Trophoblast cell (in vitro differentiated cells and primary cell): ENCODE measurements around the gene OR2T6.
"Not testable (repeated sequence)": the region's sequence is repeated elsewhere in the genome, so short reads cannot be mapped to it uniquely, and the experiment has no call there.

Source experiments
- DNase-seq, 2 donors: peaks; one replicate each; pipeline ENCODE4 v3.0.0-alpha.2; 2016
- H2AFZ ChIP-seq: 2 replicates; pipeline ENCODE4 v1.6.1; 2013; ENCODE audit warnings: low read length, moderate library complexity, mild to moderate bottlenecking; ENCODE audit not compliant: insufficient read depth, poor library complexity
- H2AK5ac ChIP-seq: 2 replicates; pipeline ENCODE4 v1.6.1; 2013; ENCODE audit warnings: mild to moderate bottlenecking, low read length
- H2BK120ac ChIP-seq: 2 replicates; pipeline ENCODE4 v1.6.1; 2013; ENCODE audit warnings: low read length, mild to moderate bottlenecking, moderate library complexity; ENCODE audit not compliant: insufficient read depth, poor library complexity
- H2BK12ac ChIP-seq: 2 replicates; pipeline ENCODE4 v1.6.1; 2013; ENCODE audit warnings: mild to moderate bottlenecking, low read length, moderate library complexity
- H2BK5ac ChIP-seq: 2 replicates; pipeline ENCODE4 v1.6.1; 2013; ENCODE audit warnings: low read length, low read depth, moderate library complexity, mild to moderate bottlenecking; ENCODE audit not compliant: poor library complexity
- H3K14ac ChIP-seq: 2 replicates; pipeline ENCODE4 v1.6.1; 2013; ENCODE audit warnings: mild to moderate bottlenecking, low read length
- H3K18ac ChIP-seq: 2 replicates; pipeline ENCODE4 v1.6.1; 2013; ENCODE audit warnings: mild to moderate bottlenecking, low read length
- H3K23ac ChIP-seq: 2 replicates; pipeline ENCODE4 v1.6.1; 2013; ENCODE audit warnings: low read length
- H3K27ac ChIP-seq: 2 replicates; pipeline ENCODE4 v1.5.1; 2013; ENCODE audit warnings: low read depth, mild to moderate bottlenecking, inconsistent platforms, low read length, moderate library complexity
- H3K27me3 ChIP-seq: 2 replicates; pipeline ENCODE4 v1.6.1; 2013; ENCODE audit warnings: inconsistent platforms, mild to moderate bottlenecking, low read length, moderate library complexity; ENCODE audit not compliant: insufficient read depth
- H3K36me3 ChIP-seq, 2 experiments: 1 replicate in 1 of 2; 2 replicates in 1 of 2; pipeline ENCODE4 v1.6.1; 2013; ENCODE audit warnings: low read length in 2 of 2, mild to moderate bottlenecking in 2 of 2, moderate library complexity in 1 of 2; ENCODE audit not compliant: insufficient read depth in 2 of 2, control insufficient read depth in 1 of 2
- H3K4ac ChIP-seq: 2 replicates; pipeline ENCODE4 v1.6.1; 2013; ENCODE audit warnings: low read depth, mild to moderate bottlenecking, low read length, moderate library complexity
- H3K4me1 ChIP-seq, 2 experiments: 1 replicate in 1 of 2; 2 replicates in 1 of 2; pipeline ENCODE4 v1.6.1; 2013; ENCODE audit warnings: low read length in 2 of 2, mild to moderate bottlenecking in 2 of 2, moderate library complexity in 1 of 2; ENCODE audit not compliant: insufficient read depth in 2 of 2, control insufficient read depth in 1 of 2
- H3K4me2 ChIP-seq: 2 replicates; pipeline ENCODE4 v1.6.1; 2013; ENCODE audit warnings: inconsistent platforms, mild to moderate bottlenecking, low read length, moderate library complexity
- H3K4me3 ChIP-seq: 2 replicates; pipeline ENCODE4 v1.5.1; 2013; ENCODE audit warnings: mild to moderate bottlenecking, low read depth, low read length, inconsistent platforms
- H3K79me1 ChIP-seq: one replicate; pipeline ENCODE4 v1.6.1; 2013; ENCODE audit warnings: low read length
- H3K79me2 ChIP-seq: 2 replicates; pipeline ENCODE4 v1.6.1; 2013; ENCODE audit warnings: low read length, mild to moderate bottlenecking; ENCODE audit not compliant: control insufficient read depth, insufficient read depth, poor library complexity
- H3K9ac ChIP-seq: 2 replicates; pipeline ENCODE4 v1.6.1; 2013; ENCODE audit warnings: mild to moderate bottlenecking, low read length
- H3K9me3 ChIP-seq: 2 replicates; pipeline ENCODE4 v1.6.1; 2013; ENCODE audit warnings: low read depth, mild to moderate bottlenecking, control low read depth, inconsistent platforms, low read length; ENCODE audit not compliant: insufficient read depth
- H4K12ac ChIP-seq: 2 replicates; pipeline ENCODE4 v1.6.1; 2013; ENCODE audit warnings: low read depth, mild to moderate bottlenecking, low read length, moderate library complexity
- H4K8ac ChIP-seq: 2 replicates; pipeline ENCODE4 v1.6.1; 2013; ENCODE audit warnings: low read depth, mild to moderate bottlenecking, low read length, moderate library complexity
- H4K91ac ChIP-seq: one replicate; pipeline ENCODE4 v1.6.1; 2013; ENCODE audit warnings: low read depth, mild to moderate bottlenecking, low read length, moderate library complexity
- WGBS: extraction: QIAGEN DNeasy Blood & Tissue Kit; methylation state at CpG from one replicate; pipeline ENCODE4 v1.1.7; 2013; ENCODE audit warnings: missing lambda C conversion rate; ENCODE audit not compliant: insufficient read length, insufficient coverage; ENCODE audit errors: extremely low coverage; 5-methylcytosine and 5-hydroxymethylcytosine counted together

Gene OR2T6

GRCh38 chr1:248417854-248418253 is 42.3 kb downstream of the OR2T6 start:
- H3K14ac ChIP-seq, result no peak overlapping the region

GRCh38 chr1:248421384-248421783 is 45.8 kb downstream of the OR2T6 start:
- no peak overlapping the region for H3K4ac ChIP-seq
- WGBS, result no CpG with 5 or more reads among the region's 1 CpG
- no peaks in the 10 kb centered on the region for H3K79me2 ChIP-seq
- H3K4me1 ChIP-seq, result no peaks in the 10 kb centered on the region
- H4K91ac ChIP-seq, result no peak overlapping the region
- no peak overlapping the region for H3K4me2 ChIP-seq
- no peak overlapping the region for H3K27ac ChIP-seq
- H2AK5ac ChIP-seq, result no peak overlapping the region
- no peak overlapping the region for H3K4me3 ChIP-seq
- H3K27me3 ChIP-seq, result no peaks in the 10 kb centered on the region
- DNase-seq, result no peak
- H3K9me3 ChIP-seq, result peaks cover 15% of the 10 kb centered on the region
- no peak overlapping the region for H3K18ac ChIP-seq
- no peak overlapping the region for H3K14ac ChIP-seq
- no peak overlapping the region for H3K9ac ChIP-seq
- H4K8ac ChIP-seq, result no peak overlapping the region
- no peak overlapping the region for H2AFZ ChIP-seq
- H2BK12ac ChIP-seq, result no peak overlapping the region
- no peak overlapping the region for H2BK5ac ChIP-seq
- H3K79me1 ChIP-seq, result no peaks in the 10 kb centered on the region
- no peak overlapping the region for H4K12ac ChIP-seq
- H3K36me3 ChIP-seq, result no peaks in the 10 kb centered on the region
- H3K23ac ChIP-seq, result no peak overlapping the region
- no peak overlapping the region for H2BK120ac ChIP-seq

More at GRCh38 chr1:248417854-248418253, 42.3 kb downstream of the OR2T6 start:
- no peaks in the 10 kb centered on the region for H3K36me3 ChIP-seq
- H2BK12ac ChIP-seq, result no peak overlapping the region
- no peak overlapping the region for H3K4ac ChIP-seq
- peaks cover 15% of the 10 kb centered on the region for H3K9me3 ChIP-seq
- no CpG with 5 or more reads among the region's 2 CpGs for WGBS
- H3K79me2 ChIP-seq, result no peaks in the 10 kb centered on the region
- no peak overlapping the region for H3K27ac ChIP-seq
- H4K91ac ChIP-seq, result no peak overlapping the region
- no peak overlapping the region for H3K4me3 ChIP-seq
- H4K12ac ChIP-seq, result no peak overlapping the region
- DNase-seq, result no peak
- H2AFZ ChIP-seq, result no peak overlapping the region
- no peak overlapping the region for H3K23ac ChIP-seq
- no peak overlapping the region for H4K8ac ChIP-seq
- no peaks in the 10 kb centered on the region for H3K4me1 ChIP-seq
- H3K4me2 ChIP-seq, result no peak overlapping the region
- no peak overlapping the region for H2AK5ac ChIP-seq
- no peaks in the 10 kb centered on the region for H3K79me1 ChIP-seq
- no peaks in the 10 kb centered on the region for H3K27me3 ChIP-seq
- H3K9ac ChIP-seq, result no peak overlapping the region
- no peak overlapping the region for H2BK5ac ChIP-seq
- no peak overlapping the region for H3K18ac ChIP-seq
- no peak overlapping the region for H2BK120ac ChIP-seq

GRCh38 chr1:248427526-248428191 is 52.1 kb downstream of the OR2T6 start:
- not testable (repeated sequence) for H3K23ac ChIP-seq, H2BK5ac ChIP-seq, H3K4me2 ChIP-seq, H3K79me1 ChIP-seq, H3K4me1 ChIP-seq, H2AK5ac ChIP-seq, H3K18ac ChIP-seq, H3K9me3 ChIP-seq, H3K36me3 ChIP-seq, H3K14ac ChIP-seq, H4K91ac ChIP-seq, H3K4me3 ChIP-seq, H3K27me3 ChIP-seq, H3K4ac ChIP-seq, H2BK12ac ChIP-seq, DNase-seq, H2BK120ac ChIP-seq, H4K8ac ChIP-seq, H3K27ac ChIP-seq, H4K12ac ChIP-seq, H3K79me2 ChIP-seq, H2AFZ ChIP-seq, H3K9ac ChIP-seq
- WGBS, result no CpG with 5 or more reads among the region's 3 CpGs

- H4K91ac ChIP-seq, H3K9me3 ChIP-seq, H3K27ac ChIP-seq, H3K4ac ChIP-seq, H2AK5ac ChIP-seq, H3K4me3 ChIP-seq, H2BK5ac ChIP-seq, H3K4me1 ChIP-seq, H3K9ac ChIP-seq, H3K27me3 ChIP-seq, H3K79me1 ChIP-seq, H2BK120ac ChIP-seq, H3K4me2 ChIP-seq, H4K8ac ChIP-seq, H2BK12ac ChIP-seq, H3K36me3 ChIP-seq, H3K23ac ChIP-seq, H3K79me2 ChIP-seq, H3K14ac ChIP-seq, H2AFZ ChIP-seq, DNase-seq, H4K12ac ChIP-seq, H3K18ac ChIP-seq: not testable (repeated sequence)
- WGBS, result no CpG with 5 or more reads among the region's 3 CpGs
These were observed 52.6 kb downstream of the OR2T6 start for GRCh38 chr1:248428192-248428533.
